Ovary (tissue), 3 donors: ENCODE measurements around the gene RAET1G.

ENCODE experiments used
- CTCF ChIP-seq, 3 donors: fragments of 450-650 bp in 2 of 3; fragments of 200-600 bp in 1 of 3; IDR thresholded peaks; one replicate each; pipeline versions ENCODE4 v1.5.1 to v1.8.0; 2016 to 2022; ENCODE audit warnings: antibody characterized with exemption in 3 of 3, mild to moderate bottlenecking in 1 of 3
- EP300 ChIP-seq: sonication (generic); formaldehyde crosslinking; IDR thresholded peaks from one replicate; pipeline ENCODE4 v1.6.1; 2017; ENCODE audit warnings: antibody characterized with exemption
- POLR2A ChIP-seq: fragments of 450-650 bp; IDR thresholded peaks from one replicate; pipeline ENCODE4 v1.6.1; 2017; ENCODE audit warnings: antibody characterized with exemption, mild to moderate bottlenecking, moderate library complexity
- donor health status: DM: no; HTN: no; CAD: no.

- TF ChIP-seq CTCF (IDR thresholded peaks at IDR 0.05) (no peak), POLR2A (no peak), EP300 (no peak)
Observed at GRCh38 chr6:149922642-149923326, at the start of gene RAET1G.
